Esophagus squamous epithelium (tissue), 5 donors: ENCODE measurements around the gene RABGAP1L. TPM values are rescaled to one million over a fixed set of nuclear protein-coding genes. Genes with fewer than 3 reads are reported as not detected.

Source experiments
- DNase-seq: peaks from one replicate; lab custom pipeline; 2025; lab: John Stamatoyannopoulos, UW
- H3K27ac ChIP-seq, 4 donors: fragments of 200-600 bp; sonication (generic); one replicate each; pipeline ENCODE4 v1.5.1; 2016 to 2019; ENCODE audit warnings: mild to moderate bottlenecking in 1 of 4
- H3K27me3 ChIP-seq, 4 donors: fragments of 200-600 bp; sonication (generic); 1 replicate in 3 of 4; 2 replicates in 1 of 4; pipeline versions ENCODE4 v1.5.1 to v1.6.0; 2017 to 2021; ENCODE audit warnings: antibody characterized with exemption in 1 of 4
- H3K36me3 ChIP-seq, 3 donors: fragments of 200-600 bp; sonication (generic); one replicate each; pipeline ENCODE4 v1.5.1; 2016 to 2019
- H3K4me1 ChIP-seq, 3 donors: fragments of 200-600 bp; sonication (generic); one replicate each; pipeline ENCODE4 v1.5.1; 2017 to 2019
- H3K4me3 ChIP-seq, 4 donors: fragments of 200-600 bp; sonication (generic); 1 replicate in 3 of 4; 2 replicates in 1 of 4; pipeline ENCODE4 v1.5.1; 2016 to 2019; ENCODE audit warnings: mild to moderate bottlenecking in 2 of 4, moderate library complexity in 1 of 4
- H3K9me3 ChIP-seq, 3 donors: fragments of 200-600 bp; sonication (generic); one replicate each; pipeline ENCODE4 v1.5.1; 2016 to 2019
- POLR2A ChIP-seq, 4 donors: fragments of 450-650 bp; IDR thresholded peaks; one replicate each; pipeline ENCODE4 v1.6.1; 2017; ENCODE audit warnings: antibody characterized with exemption in 4 of 4, mild to moderate bottlenecking in 4 of 4, moderate library complexity in 3 of 4
- WGBS, 2 donors: methylation state at CpG; one replicate each; pipeline ENCODE4 v1.1.5; 2018; 5-methylcytosine and 5-hydroxymethylcytosine counted together
- intact Hi-C: fragments of 100-400 bp; cut with DNase I; formaldehyde crosslinking; loops from one replicate; pipeline ENCODE4 v1.15.0; 2022
- total RNA-seq, 4 donors: library from RNA; depleted of rRNA; stranded (reverse); fragments of >200 nt; gene quantifications; one replicate each; pipeline ENCODE4 v1.1.0, GENCODE V29; 2016
- TF ChIP-seq, protein P1 (sequence below), 6 experiments: fragments of 450-650 bp in 4 of 6; fragments of 200-600 bp in 2 of 6; sonication (generic) in 2 of 6; IDR thresholded peaks; one replicate each; pipeline ENCODE4 v1.5.1; 2016 to 2019; ENCODE audit warnings: antibody characterized with exemption in 6 of 6, mild to moderate bottlenecking in 4 of 6, moderate library complexity in 4 of 6
- donor health status: DM: yes; HTN: yes; CAD: no.

Gene RABGAP1L
- total RNA-seq, 4 donors from 2014 or later = 35.7 to 45.6 (median 41.0) TPM

DNA sequence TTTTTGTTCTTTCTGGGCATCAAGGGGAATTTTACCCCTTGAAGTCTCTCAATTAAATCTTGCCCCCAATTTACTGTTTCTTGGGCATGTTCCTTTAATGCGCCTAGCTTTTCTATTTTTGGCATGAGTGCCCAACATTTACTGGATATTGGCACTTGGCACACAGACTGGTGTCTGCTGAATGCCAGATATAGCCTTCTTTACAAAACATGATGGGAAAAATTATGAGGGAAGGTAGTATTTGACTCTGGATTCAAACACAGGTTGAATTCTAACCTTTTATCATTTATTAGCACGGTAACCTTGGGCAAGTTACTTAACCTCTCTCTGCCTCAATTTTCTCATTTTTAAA, 200.1 kb downstream of the RABGAP1L start:
- TF ChIP-seq POLR2A (IDR thresholded peaks at IDR 0.05) = no peak
- no peak for DNase-seq
- H3K36me3 ChIP-seq = no peaks in the 10 kb centered on the region
- H3K9me3 ChIP-seq = no peaks in the 10 kb centered on the region
- no peak overlapping the region for H3K27ac ChIP-seq
- H3K4me3 ChIP-seq = no peak overlapping the region
- H3K27me3 ChIP-seq = no peaks in the 10 kb centered on the region
- peaks cover 0 to 3% (median 0%) of the 10 kb centered on the region in 3 donors for H3K4me1 ChIP-seq
- intact Hi-C loops = no loop called here
- WGBS, 2 donors = 79 to 84% methylated on average over 2 of the region's 2 CpGs

DNA sequence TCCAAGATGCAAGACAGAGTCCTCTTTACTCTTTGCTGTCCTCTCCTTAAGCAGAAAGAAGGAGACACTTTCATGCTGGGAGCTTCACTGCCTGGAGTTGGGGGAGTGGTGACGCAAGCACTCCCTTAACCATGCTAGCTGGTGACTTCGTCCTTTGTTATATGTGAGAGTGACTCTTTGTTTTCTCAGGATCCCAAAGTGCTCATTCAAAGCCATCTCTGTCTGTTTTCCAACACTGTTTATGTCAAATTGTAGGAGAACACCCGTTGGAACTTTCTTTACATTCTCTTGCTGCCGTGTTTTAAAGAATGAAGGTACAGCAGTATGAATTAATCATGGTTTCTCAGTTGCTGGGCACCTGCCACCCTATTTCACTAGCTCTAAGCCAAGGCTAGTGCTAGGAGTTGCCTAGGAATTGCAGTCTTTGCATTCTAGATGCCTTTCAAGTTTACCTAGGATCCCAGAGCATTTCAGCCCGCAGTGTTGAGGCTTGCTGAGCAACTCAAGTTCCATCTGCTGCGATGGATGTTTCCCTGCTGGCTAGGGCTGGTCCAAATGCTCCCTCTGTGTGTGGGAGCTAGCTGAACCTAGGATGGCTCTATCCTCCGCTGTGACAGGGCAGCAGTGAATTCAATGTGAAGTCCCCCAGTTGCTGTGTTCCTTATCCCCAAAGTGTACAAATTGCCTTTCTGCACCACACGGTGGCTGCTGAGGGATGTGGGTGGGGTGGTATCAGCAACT, 205.8 kb downstream of the RABGAP1L start:
- DNase-seq = no peak
- no peak overlapping the region for H3K27ac ChIP-seq
- H3K36me3 ChIP-seq = no peaks in the 10 kb centered on the region
- WGBS, 2 donors = 86 to 88% methylated on average over 6 to 8 of the region's 8 CpGs
- H3K9me3 ChIP-seq = no peaks in the 10 kb centered on the region
- TF ChIP-seq POLR2A (IDR thresholded peaks at IDR 0.05) = no peak
- TF ChIP-seq, protein P1, sequence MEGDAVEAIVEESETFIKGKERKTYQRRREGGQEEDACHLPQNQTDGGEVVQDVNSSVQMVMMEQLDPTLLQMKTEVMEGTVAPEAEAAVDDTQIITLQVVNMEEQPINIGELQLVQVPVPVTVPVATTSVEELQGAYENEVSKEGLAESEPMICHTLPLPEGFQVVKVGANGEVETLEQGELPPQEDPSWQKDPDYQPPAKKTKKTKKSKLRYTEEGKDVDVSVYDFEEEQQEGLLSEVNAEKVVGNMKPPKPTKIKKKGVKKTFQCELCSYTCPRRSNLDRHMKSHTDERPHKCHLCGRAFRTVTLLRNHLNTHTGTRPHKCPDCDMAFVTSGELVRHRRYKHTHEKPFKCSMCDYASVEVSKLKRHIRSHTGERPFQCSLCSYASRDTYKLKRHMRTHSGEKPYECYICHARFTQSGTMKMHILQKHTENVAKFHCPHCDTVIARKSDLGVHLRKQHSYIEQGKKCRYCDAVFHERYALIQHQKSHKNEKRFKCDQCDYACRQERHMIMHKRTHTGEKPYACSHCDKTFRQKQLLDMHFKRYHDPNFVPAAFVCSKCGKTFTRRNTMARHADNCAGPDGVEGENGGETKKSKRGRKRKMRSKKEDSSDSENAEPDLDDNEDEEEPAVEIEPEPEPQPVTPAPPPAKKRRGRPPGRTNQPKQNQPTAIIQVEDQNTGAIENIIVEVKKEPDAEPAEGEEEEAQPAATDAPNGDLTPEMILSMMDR (IDR thresholded peaks at IDR 0.05) = no peak
- H3K4me1 ChIP-seq = no peaks in the 10 kb centered on the region
- intact Hi-C loops = no loop called here
- H3K27me3 ChIP-seq = no peaks in the 10 kb centered on the region
- no peak overlapping the region for H3K4me3 ChIP-seq

DNA sequence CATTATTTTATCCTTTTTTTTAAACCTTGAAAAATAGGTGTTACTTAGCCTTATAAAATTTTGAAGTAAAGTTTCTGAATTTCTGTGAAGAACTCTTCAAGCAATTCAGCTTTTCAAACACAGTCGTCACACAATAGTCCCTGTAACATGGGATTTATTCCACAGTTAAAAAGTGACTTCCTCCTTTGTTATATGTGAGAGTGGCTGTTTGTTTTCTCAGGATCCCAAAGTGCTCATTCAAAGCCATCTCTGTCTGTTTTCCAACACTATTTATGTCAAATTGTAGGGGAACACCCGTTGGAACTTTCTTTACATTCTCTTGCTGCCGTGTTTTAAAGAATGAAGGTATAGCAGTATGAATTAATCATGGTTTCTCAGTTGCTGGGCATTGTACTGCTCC, 207.6 kb downstream of the RABGAP1L start:
- Histone ChIP-seq H3K27me3 (no peaks in the 10 kb centered on the region), H3K4me3 (no peak overlapping the region), H3K36me3 (no peaks in the 10 kb centered on the region), H3K9me3 (no peaks in the 10 kb centered on the region), H3K27ac (no peak overlapping the region), H3K4me1 (no peaks in the 10 kb centered on the region)
- intact Hi-C loops = no loop called here
- WGBS, 2 donors = 49 to 67% methylated on average over 3 of the region's 3 CpGs
- no peak for DNase-seq
- no peak for TF ChIP-seq POLR2A (IDR thresholded peaks at IDR 0.05)
- TF ChIP-seq, protein P1 (IDR thresholded peaks at IDR 0.05) = no peak

DNA sequence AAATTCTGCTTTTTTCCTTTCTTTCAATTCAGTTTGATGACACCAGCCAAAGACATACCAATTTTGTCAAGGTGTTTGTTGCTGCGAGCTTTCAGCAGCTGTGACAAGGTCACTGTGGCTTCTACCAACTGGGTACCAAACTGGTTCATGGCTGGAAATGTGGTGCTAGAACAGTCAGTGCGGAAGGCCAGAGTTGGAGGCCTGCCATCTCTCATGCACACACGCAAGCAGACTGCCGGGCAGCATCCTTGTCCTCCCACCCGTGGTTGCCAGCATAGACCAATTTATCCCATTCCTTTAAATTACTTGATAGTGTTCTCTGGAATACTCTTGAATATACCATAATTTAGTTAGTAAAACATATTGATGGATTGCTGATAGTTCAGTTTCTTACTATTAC, 208.6 kb downstream of the RABGAP1L start:
- no peaks in the 10 kb centered on the region for H3K9me3 ChIP-seq
- no peak for DNase-seq
- H3K4me3 ChIP-seq = no peak overlapping the region
- H3K4me1 ChIP-seq = no peaks in the 10 kb centered on the region
- intact Hi-C loops = no loop called here
- no peak for TF ChIP-seq POLR2A (IDR thresholded peaks at IDR 0.05)
- TF ChIP-seq, protein P1 (IDR thresholded peaks at IDR 0.05) = no peak
- H3K36me3 ChIP-seq = no peaks in the 10 kb centered on the region
- WGBS, 2 donors = 91 to 95% methylated on average over 5 of the region's 5 CpGs
- no peak overlapping the region for H3K27ac ChIP-seq
- H3K27me3 ChIP-seq = no peaks in the 10 kb centered on the region

DNA sequence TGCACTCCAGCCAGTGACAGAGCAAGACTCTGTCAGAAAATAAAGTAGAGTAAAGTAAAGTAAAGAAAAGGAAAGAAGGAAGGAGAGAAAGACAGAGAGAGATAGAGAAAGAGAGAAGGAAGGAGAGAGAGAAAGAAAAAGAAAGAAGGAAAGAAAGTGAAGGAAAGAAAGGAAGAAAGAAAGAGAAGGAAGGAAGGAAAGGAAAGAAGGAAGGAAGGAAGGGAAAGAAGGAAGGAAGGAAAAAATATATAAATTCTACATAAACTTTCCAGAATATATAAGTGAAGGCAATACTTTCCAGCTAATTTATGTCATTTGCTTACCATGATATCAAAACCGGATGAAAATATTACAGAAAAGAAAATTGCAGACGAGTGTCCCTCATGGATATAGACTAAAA, 216.7 kb downstream of the RABGAP1L start:
- Histone ChIP-seq H3K27ac (no peak overlapping the region), H3K4me1 (no peaks in the 10 kb centered on the region), H3K27me3 (no peaks in the 10 kb centered on the region), H3K9me3 (no peaks in the 10 kb centered on the region), H3K36me3 (no peaks in the 10 kb centered on the region), H3K4me3 (no peak overlapping the region)
- intact Hi-C loops = no loop called here
- 78 to 80% methylated on average over 2 of the region's 2 CpGs for WGBS, 2 donors
- TF ChIP-seq, protein P1 (IDR thresholded peaks at IDR 0.05) = no peak
- TF ChIP-seq POLR2A (IDR thresholded peaks at IDR 0.05) = no peak
- no peak for DNase-seq
